Esophagus squamous epithelium (tissue), 4 donors: Measurements from ENCODE around the gene CAMTA1.

Experiments used
- CTCF ChIP-seq, 6 experiments: fragments of 450-650 bp in 4 of 6; fragments of 200-600 bp in 2 of 6; sonication (generic) in 2 of 6; IDR thresholded peaks; one replicate each; pipeline ENCODE4 v1.5.1; 2016 to 2019; ENCODE audit warnings: antibody characterized with exemption in 6 of 6, mild to moderate bottlenecking in 4 of 6, moderate library complexity in 4 of 6
- POLR2A ChIP-seq, 4 donors: fragments of 450-650 bp; IDR thresholded peaks; one replicate each; pipeline ENCODE4 v1.6.1; 2017; ENCODE audit warnings: antibody characterized with exemption in 4 of 4, mild to moderate bottlenecking in 4 of 4, moderate library complexity in 3 of 4

DNA sequence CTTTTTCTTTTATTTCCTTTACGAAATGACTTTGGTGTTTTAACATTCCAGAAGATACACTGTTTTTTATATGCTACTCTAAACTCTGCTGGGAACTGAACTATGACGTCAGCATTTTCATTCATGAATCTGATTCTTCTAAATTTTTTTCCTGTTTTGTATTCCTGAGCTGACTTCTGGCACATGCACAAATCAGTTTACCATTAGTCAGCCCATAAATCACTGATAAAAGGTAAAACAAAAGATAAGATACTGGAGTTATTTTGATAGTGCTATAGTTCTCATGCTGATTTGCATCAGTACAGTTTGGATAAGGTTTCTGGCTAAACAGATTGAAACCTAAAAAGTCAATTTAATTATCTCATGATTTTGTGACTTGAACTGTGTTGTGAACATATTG is 10.4 kb downstream of the CAMTA1 start:
- TF ChIP-seq CTCF (IDR thresholded peaks at IDR 0.05): no peak
- no peak for TF ChIP-seq POLR2A (IDR thresholded peaks at IDR 0.05)
